Stomach (tissue), 8 donors: ENCODE results near the gene ZNF888. TPM values are rescaled to one million over a fixed set of nuclear protein-coding genes. Genes with fewer than 3 reads are reported as not detected.

Experiments used
- polyA plus RNA-seq, 3 donors: library from polyadenylated mRNA; stranded (reverse); fragments of 200-250 nt; gene quantifications; one replicate each; pipeline ENCODE4 v1.2.3, GENCODE V29; 2013
- small RNA-seq, 4 donors: library from RNA; depleted of rRNA; stranded (forward); fragments of <200 nt; gene quantifications; one replicate each; pipeline ENCODE3, GENCODE V24; 2016
- total RNA-seq, 5 donors: library from RNA; depleted of rRNA; stranded (reverse); fragments of >200 nt; gene quantifications; one replicate each; pipeline versions ENCODE4 v1.1.0 to v1.2.3, GENCODE V29; 2014 to 2016
- donor health status: healthy with polysubstance abuse.
- donor health status: Bipolar disorder and iron deficiency.
- donor health status: healthy.

The ZNF888 gene
- total and polyA plus RNA-seq, 8 donors: 0.29 to 13.4 (median 6.6) TPM

Small RNA genes lying within 50 kb of the gene (small RNA-seq; reads per million reads assigned to genes)
- 0 to 1.2 (median 0.08) reads per million in 4 donors for gene ZNF320

Other genes starting within 250 kb of the ZNF888 start
- gene ZNF611, start 188.4 kb downstream of the ZNF888 start, total RNA-seq: 10 to 100 TPM in 3 of 5 donors, 1 to 10 TPM in 2; 3.6 to 58.5 (median 14.6) TPM
- gene ZNF611, start 188.4 kb downstream of the ZNF888 start, polyA plus RNA-seq: 1 to 10 TPM; 1.6 to 4.1 (median 2.3) TPM
- gene ZNF600, start 136.6 kb downstream of the ZNF888 start, total RNA-seq: 10 to 100 TPM in 2 of 5 donors, 1 to 10 TPM in 3; 1.8 to 53.9 (median 8.8) TPM
- 10 to 100 TPM in 1 of 3 donors, 1 to 10 TPM in 2; 4.7 to 10.2 (median 5.7) TPM for gene ZNF600, start 136.6 kb downstream of the ZNF888 start, polyA plus RNA-seq
- 10 to 100 TPM in 2 of 5 donors, 1 to 10 TPM in 3; 3.2 to 78.6 (median 4.7) TPM for gene ZNF28, start 101.8 kb downstream of the ZNF888 start, total RNA-seq
- 1 to 10 TPM; 2.3 to 5.2 (median 3.9) TPM for gene ZNF28, start 101.8 kb downstream of the ZNF888 start, polyA plus RNA-seq
- 10 to 100 TPM in 4 of 5 donors, 1 to 10 TPM in 1; 6.2 to 53.1 (median 27.2) TPM for gene ZNF468, start 65.8 kb downstream of the ZNF888 start, total RNA-seq
- 10 to 100 TPM in 1 of 3 donors, 1 to 10 TPM in 2; 5.8 to 11.9 (median 9.5) TPM for gene ZNF468, start 65.8 kb downstream of the ZNF888 start, polyA plus RNA-seq
- 10 to 100 TPM in 4 of 5 donors, not detected in 1; 23.5 to 94.6 (median 33.2) TPM for gene ZNF320, start 25.8 kb downstream of the ZNF888 start, total RNA-seq
- gene ZNF320, start 25.8 kb downstream of the ZNF888 start, polyA plus RNA-seq: 1 to 10 TPM in 2 of 3 donors, not detected in 1; 3.0 to 3.7 TPM
- gene ZNF816, start 39.5 kb upstream of the ZNF888 start, total RNA-seq: 10 to 100 TPM in 4 of 5 donors, 1 to 10 TPM in 1; 2.9 to 41.4 (median 16.9) TPM
- 1 to 10 TPM; 3.2 to 4.0 (median 3.8) TPM for gene ZNF816, start 39.5 kb upstream of the ZNF888 start, polyA plus RNA-seq
- gene ERVV-1, start 90.5 kb upstream of the ZNF888 start, total RNA-seq: not detected
- not detected for gene ERVV-1, start 90.5 kb upstream of the ZNF888 start, polyA plus RNA-seq
- gene ERVV-2, start 121.3 kb upstream of the ZNF888 start, total RNA-seq: not detected
- gene ERVV-2, start 121.3 kb upstream of the ZNF888 start, polyA plus RNA-seq: not detected
- gene ZNF160, start 180.0 kb upstream of the ZNF888 start, total RNA-seq: 10 to 100 TPM; 28.1 to 96.0 (median 56.7) TPM
- gene ZNF160, start 180.0 kb upstream of the ZNF888 start, polyA plus RNA-seq: 10 to 100 TPM in 1 of 3 donors, 1 to 10 TPM in 2; 7.3 to 13.5 (median 9.2) TPM
- 100 to 1,000 TPM in 1 of 5 donors, 10 to 100 TPM in 2, 1 to 10 TPM in 1, under 1 TPM in 1; 0.29 to 281 (median 15.2) TPM for gene ZNF415, start 209.5 kb upstream of the ZNF888 start, total RNA-seq
- gene ZNF415, start 209.5 kb upstream of the ZNF888 start, polyA plus RNA-seq: 10 to 100 TPM in 1 of 3 donors, 1 to 10 TPM in 2; 5.5 to 11.2 (median 6.5) TPM
- 10 to 100 TPM in 3 of 5 donors, 1 to 10 TPM in 2; 3.9 to 19.3 (median 12.5) TPM for gene ZNF347, start 235.6 kb upstream of the ZNF888 start, total RNA-seq
- gene ZNF347, start 235.6 kb upstream of the ZNF888 start, polyA plus RNA-seq: 1 to 10 TPM; 1.3 to 2.3 (median 1.4) TPM